ENCODE data around the gene PRDX6. TPM values are rescaled to one million over a fixed set of nuclear protein-coding genes. Genes with fewer than 3 reads are reported as not detected.

PRDX6 gene, protein sequence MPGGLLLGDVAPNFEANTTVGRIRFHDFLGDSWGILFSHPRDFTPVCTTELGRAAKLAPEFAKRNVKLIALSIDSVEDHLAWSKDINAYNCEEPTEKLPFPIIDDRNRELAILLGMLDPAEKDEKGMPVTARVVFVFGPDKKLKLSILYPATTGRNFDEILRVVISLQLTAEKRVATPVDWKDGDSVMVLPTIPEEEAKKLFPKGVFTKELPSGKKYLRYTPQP
- 518 TPM for total RNA-seq
- long read RNA-seq, transcript PRDX6-201 (5 exons, 1,751 nt) = major isoform, 297 of 317 reads
- long read RNA-seq, partial matches to known transcripts = 5 of 317 reads
- long read RNA-seq, other reads (novel, unspliced or antisense) = 14 of 317 reads

DNA sequence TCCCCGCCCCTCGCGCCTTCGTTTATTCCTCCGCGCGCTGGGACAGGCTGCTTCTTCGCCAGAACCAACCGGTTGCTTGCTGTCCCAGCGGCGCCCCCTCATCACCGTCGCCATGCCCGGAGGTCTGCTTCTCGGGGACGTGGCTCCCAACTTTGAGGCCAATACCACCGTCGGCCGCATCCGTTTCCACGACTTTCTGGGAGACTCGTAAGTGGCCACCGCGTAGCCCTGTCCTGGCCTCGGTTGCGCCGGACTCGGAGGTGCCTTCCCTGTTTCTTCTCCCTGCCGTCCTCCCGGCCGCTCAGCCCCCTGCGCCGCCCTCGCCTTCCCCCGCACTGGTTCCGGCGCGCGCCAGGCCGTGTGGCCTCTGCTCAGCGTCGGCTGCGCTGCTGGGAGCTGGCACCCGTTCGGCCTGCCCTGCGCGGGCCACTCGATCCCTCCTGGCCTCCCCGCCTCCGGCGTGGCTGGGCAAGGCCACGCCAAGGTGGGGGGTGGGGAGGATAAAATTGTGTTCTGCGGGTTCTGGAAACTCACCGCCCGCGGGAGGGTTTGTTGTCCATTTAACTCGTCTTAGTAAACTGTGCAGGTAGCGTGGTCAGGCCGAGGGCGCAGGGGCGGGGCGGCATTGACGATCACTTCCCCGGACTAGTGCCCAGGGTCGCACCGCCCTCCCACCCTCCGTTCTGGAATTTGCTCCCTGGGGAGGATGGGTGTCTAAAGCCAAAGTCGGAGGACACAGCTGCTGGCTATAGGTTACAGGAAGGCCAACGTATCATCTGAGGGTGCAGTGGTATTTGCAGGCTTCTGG, at the start of gene PRDX6:
Gene PRDX6 (plus strand): TSS at position 50 of the 808 bp plus-strand sequence. CDS start 63 bp downstream, at position 113.
- DNase-seq (ENCODE audit: missing footprints) (peak; percentile 95), ATAC-seq (peak; percentile 53)
- intact Hi-C loops (cut with DNase I) = loop anchor here (1.0 to 10.0 kb wide), 4 partner anchors 47 to 943 kb away; partner anchors contain the start of genes CENPL, DARS2, KLHL20 and SUCO

DNA sequence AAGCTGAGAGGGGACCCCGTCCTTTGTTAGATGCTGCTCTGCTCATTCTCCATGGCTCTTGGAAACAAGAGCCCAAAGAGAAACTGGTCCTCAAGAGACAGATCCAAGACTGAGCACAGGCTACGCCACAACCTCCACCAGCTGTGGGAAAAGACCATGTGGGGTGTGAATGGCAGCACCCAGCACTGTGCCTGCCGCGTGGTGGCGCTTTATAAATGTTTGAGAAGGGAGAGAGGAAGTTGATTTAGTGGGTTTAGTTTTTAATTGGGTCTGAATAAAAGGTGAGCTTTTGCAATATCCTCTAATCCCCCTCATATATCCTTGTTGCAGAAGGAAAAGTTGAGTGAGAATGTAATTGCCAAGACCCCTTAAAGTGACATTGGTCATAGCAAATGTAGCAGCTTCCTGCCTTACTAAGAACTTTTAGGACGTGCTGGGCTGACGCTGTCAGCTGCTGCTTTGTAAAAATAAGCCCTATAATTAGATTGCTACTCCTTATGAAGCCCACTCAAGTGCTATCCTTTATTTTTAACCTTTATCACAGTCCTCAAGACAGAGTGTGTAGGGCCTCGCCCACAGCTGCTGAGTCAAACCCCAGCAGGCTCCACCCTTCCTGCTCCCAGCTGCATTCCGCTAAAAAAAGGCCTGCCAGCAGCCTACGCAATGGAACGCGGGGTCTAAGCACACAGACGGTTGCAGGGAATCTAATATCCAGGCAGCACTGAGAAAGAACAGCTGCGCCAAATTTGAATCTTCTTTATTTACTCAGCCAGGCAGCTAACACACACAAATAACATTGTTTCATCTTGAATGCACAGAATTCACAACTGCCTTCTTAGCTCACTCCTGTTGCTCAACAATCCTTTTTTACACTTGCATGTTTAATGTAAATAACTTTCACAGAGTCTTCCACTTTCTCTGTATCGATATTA, 47.4 kb upstream of the PRDX6 start:
- intact Hi-C loops (cut with DNase I) = loop anchor here (2.0 to 5.0 kb wide), 4 partner anchors 47 to 348 kb away; partner anchors contain the start of genes KLHL20, PRDX6 and SLC9C2

DNA sequence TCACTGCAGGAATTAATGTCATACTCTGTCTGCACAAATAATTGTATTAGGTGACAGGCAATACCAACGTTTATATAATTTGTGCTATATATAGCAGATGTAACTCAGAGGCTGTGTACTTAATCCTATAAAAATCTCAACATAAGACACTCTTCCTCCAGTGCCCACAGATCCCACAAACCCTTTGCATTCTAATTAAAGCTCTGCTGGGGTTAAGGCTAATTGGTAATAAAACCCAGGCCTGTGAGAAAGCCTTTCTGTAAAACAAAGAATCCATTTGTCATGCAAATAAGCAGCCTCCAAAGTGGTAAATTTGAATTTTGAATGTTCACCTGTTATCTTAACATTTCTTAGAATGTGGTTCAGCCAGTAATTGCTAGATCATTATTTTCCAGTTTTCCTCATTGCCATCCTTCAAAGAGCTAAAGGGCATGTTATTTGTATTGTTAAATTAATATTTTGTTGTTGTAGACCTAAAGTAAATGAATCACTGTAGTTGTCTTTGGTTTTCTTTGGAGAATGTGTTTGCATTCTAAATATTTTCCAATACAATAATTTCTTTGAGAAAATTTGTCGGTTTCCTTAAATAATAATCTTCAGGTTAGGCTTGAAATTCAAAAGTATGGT, 46.3 kb upstream of the PRDX6 start:
- no peak for ATAC-seq
- DNase-seq (ENCODE audit: missing footprints) = no peak
- intact Hi-C loops (cut with DNase I) = loop anchor here (1.0 to 5.0 kb wide), 5 partner anchors 46 to 394 kb away; partner anchors contain the start of genes CENPL, DARS2, KLHL20 and PRDX6

More for the DNA sequence above, 47.4 kb upstream of the PRDX6 start:
- DNase-seq (ENCODE audit: missing footprints) = peak; percentile 92
- peak; percentile 98 for ATAC-seq

DNA sequence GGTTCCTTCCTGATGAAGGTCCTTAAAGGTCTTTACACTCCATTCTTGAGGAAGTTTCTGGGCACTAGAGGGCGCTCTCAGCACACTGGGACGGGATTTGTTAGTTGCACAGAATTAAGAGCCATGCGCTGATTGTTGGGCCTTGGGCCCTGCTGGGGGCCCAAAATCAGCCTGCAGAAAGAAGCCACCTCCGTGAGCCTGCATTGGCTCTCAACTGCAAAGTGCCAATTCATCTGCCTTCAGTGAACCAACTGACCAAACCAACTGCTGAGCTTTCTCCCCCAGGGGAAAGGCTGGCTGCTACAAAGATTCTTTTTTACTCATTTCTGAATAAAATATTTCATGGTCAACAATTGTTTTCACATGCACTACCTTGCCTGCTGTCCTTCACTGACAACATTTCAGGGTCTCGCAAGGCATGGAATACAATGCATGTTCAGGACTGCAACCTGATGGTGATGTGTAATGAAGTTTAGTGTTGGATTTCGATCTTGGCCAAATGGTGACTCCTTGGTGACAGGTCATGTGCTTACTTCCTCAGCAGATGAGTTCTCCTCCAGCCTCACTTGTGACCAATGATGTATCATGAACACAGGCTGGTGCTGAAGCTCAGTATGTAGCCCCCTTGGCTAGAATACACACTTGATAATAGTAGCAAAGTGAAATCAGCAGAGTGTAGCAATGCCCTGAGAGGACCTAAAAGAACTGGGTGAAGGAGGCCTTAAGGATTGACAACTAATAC, 45.7 kb upstream of the PRDX6 start:
- peak; percentile 88 for DNase-seq (ENCODE audit: missing footprints)
- ATAC-seq = peak; percentile 80
- intact Hi-C loops (cut with DNase I) = loop anchor here (1.0 to 5.0 kb wide), 5 partner anchors 45 to 393 kb away; partner anchors contain the start of genes CENPL, DARS2, KLHL20 and PRDX6

DNA sequence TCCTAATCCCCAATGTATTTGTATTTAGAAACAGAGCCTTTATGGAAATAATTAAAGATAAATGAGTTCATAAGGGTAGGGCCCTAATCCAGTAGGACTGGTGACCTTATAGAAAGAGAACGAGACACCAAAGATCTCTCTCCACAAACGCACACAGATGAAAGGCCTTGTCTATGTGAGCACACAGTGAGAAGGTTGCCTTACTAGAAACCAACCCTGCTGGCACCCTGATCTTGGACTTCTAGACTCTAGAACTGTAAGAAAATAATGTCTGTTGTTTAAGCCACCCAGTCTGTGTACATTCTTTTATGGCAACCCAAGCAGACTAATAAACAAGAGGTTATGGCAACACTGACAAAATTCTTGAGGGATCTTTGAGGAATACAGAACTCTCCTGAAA, 44.8 kb upstream of the PRDX6 start:
- intact Hi-C loops (cut with DNase I) = loop anchor here (5.0 kb wide), 1 partner anchor 345 kb away; no protein-coding TSS in a partner anchor
- DNase-seq (ENCODE audit: missing footprints) (no peak), ATAC-seq (no peak)

DNA sequence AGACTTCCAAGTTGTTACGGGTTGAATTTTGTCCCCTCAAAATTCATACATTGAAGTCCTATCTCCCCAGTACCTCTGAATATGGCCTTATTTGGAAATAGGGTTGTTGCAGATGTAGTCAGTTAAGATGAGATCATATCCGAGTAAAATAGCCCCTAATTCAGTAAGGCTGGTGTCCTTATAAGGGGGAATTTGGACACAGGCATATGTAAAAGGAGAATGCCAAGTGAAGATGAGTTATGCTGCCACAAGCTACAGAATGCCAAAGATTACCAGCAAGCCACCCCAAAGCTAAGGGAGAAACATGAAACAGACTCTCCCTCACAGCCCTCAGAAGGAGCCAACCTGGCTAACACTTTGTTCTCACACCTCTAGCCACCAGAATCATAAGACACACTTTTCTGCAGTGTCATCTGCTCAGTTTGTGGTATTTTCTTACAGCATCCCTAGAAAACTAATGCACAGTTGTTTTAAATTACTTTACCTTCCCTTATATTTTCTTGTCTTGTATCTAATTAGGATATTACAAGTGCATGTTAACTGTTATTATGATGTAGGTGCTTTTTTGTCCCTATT, 43.3 kb upstream of the PRDX6 start:
- intact Hi-C loops (cut with DNase I) = loop anchor here (5.0 kb wide), 1 partner anchor 343 kb away; no protein-coding TSS in a partner anchor
- DNase-seq (ENCODE audit: missing footprints) = no peak
- no peak for ATAC-seq

DNA sequence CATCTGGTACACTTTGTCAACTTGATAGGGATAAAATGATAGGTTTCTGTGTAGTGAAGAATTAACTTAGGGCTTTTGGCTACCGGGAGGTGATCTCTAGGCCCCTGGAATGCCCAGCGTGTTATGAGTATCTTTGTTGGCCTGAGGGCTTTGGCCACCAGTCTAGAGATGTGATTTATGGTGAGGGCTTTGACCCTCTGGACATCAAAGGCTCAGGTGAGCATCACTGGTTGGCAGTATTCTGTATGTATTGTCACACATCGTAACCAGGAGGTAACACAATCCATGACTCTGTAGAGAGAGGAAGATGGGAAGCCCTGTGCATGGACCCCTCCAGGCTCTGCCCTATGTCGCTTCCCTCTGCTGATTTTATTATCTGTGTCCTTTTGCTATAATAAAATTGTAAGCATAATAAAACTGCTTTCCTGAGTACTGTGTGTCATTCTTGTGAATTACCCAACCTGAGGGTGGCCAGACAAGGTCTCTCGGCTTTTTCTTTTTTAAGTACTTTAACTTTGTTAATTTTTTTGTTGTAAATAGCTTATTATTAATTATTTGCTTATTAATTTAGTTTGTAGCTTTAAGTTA, 40.2 kb upstream of the PRDX6 start:
- no peak for DNase-seq (ENCODE audit: missing footprints)
- intact Hi-C loops (cut with DNase I) = no loop called here
- ATAC-seq = no peak

DNA sequence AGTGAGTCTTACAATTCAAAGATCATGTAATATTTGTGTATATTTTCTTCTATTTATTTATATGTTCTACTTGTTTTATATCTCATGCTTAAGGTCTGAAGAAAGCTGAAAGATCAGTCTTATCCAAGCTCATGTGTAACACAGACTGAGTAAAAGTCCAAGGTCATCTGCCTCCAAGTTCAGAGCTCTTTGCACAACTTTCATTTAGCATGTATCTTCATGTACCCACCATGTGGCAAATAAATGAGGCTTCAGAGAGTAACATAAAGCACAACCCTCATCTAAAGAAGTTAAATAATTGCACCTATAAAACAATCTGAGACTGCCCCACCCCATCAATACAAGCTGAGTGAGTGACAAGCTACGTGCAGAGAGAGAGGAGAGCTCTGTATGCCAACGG, 38.5 kb upstream of the PRDX6 start:
- ATAC-seq = no peak
- intact Hi-C loops (cut with DNase I) = no loop called here

DNA sequence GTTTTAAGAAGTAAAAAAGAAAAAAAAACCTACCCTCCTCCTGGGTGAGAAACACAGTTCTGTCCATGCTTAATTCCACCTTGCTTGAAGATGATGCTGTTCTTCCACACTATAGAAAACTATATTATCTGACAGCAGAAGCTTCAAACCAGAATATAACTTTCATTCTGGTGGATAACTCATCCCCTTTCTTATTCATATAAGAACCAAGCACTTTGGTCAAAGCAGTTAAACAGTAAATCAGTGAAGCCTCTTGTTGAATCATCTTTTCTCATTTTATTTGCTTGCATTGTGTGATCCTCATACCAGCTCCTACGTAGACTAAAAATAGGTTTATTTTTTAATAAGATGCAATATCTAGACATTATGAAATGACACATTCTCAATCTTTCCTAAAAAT, 36.7 kb upstream of the PRDX6 start:
- intact Hi-C loops (cut with DNase I) = no loop called here
- DNase-seq (ENCODE audit: missing footprints) = no peak
- no peak for ATAC-seq

More for the DNA sequence above, 38.5 kb upstream of the PRDX6 start:
- no peak for DNase-seq (ENCODE audit: missing footprints)

DNA sequence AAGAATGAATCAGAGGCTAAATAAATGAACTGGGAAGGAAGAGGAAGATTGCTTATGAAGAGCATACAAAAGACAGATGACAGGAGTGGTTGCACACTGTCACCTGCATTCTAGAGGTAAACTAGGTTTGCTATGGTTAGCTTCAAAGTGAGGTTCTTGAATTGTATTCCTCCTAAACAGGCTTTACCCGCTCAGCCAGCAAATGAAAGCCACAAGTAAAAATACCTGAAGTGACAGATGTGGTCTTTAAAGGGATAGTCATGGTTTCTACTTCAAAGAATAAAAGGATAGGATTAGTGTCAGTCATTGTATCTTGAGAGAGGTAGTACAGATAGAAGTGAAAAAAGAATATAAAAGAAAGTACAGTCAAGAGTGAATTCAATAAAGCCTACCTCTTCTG, 32.4 kb upstream of the PRDX6 start:
- DNase-seq (ENCODE audit: missing footprints) (no peak), ATAC-seq (no peak)
- intact Hi-C loops (cut with DNase I) = no loop called here

DNA sequence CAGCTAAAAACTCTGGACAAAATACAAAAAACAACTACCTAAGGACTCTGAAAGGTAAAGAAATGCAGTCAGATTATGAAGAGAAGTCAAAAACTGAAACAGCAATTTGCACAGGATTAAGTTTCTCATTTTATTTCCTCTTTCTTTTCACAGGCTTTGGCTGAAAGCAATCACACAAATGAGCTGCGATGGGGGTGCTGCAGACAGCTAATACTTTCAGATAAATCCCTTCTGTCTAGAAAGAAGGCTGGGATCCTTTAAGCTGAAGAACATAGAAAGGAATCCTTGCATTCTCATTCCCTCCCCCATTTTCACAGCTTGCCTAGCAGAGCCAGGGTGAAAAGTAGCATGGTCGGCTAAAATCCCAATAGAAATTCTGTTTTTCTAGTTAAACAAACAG, 32.0 kb upstream of the PRDX6 start:
- ATAC-seq (no peak), DNase-seq (ENCODE audit: missing footprints) (no peak)
- intact Hi-C loops (cut with DNase I) = no loop called here

DNA sequence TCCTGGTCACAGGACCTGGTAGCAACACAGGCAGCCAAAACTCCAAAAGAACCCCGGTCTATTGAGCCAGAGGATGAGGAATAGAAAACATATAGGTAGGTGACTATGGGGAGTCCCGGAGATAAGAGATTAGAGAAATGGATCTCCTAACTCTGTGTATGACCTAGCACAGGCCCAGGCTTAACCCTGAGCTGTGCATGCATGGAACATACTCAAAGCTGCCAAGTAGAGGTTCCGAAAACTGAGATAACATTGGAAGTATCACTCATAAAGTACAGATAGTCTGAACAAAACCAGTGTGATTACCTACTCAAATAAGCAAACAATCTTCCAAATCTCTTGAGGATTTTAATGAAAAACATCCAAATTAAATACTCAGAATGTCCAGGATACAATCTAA, 31.5 kb upstream of the PRDX6 start:
- intact Hi-C loops (cut with DNase I) = no loop called here
- ATAC-seq = peak; percentile 44
- no peak for DNase-seq (ENCODE audit: missing footprints)

DNA sequence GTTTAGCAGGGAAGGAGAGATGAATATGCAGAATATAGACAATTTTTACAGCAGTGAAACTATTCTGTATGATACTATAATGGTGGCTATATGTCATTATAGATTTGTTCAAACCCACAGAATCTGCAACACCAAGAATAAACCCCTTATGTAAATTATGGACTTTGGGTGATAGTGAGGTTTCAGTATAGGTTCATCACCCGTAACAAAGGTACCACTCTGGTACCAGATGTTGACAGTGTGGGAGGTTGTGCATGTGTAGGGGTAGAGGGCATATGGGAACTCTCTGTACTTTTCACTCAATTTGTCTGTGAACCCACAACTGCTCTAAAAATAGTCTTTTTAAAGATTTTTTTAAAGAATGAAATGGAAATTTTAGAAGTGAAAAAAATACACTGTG, 29.9 kb upstream of the PRDX6 start:
- ATAC-seq = no peak
- no peak for DNase-seq (ENCODE audit: missing footprints)
- intact Hi-C loops (cut with DNase I) = no loop called here

DNA sequence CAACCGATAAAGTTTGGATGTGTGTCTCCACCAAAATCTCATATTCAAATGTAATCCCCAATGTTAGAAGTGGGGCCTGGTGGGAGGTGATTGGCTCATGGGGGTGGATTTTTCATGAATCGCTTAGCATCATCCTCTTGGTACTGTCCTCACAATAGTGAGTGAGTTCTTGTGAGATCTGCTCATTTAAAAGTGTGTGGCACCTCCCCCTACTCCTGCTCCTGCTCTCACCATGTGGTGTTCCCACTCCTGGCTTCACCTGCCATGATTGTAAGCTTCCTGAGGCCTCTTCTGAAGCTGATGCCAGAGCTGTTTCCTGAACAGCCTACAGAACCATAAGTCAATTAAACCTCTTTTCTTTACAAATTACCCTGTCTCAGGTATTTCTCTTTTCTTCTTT, 28.2 kb upstream of the PRDX6 start:
- intact Hi-C loops (cut with DNase I) = no loop called here
- no peak for DNase-seq (ENCODE audit: missing footprints)
- ATAC-seq = no peak

DNA sequence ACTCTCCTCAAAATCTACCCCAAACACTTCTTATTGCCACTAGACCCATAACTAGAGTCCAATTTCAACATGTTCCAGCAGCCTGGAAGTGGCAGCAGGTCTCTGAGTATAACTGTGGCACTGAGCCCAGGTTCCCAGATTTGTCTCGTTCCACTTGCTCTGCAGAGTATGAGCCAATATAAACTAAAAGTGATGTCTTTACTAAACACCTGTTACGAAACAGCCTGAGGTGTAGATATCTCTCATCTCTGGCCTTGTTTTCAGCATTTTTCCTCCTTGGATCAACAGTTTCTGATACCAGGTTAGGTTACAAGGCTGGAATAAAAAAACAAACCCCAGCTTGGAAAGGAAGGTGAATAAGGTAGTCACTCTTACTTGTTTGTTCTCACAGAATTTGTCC, 25.2 kb upstream of the PRDX6 start:
- intact Hi-C loops (cut with DNase I) = no loop called here
- no peak for DNase-seq (ENCODE audit: missing footprints)
- peak; percentile 59 for ATAC-seq

DNA sequence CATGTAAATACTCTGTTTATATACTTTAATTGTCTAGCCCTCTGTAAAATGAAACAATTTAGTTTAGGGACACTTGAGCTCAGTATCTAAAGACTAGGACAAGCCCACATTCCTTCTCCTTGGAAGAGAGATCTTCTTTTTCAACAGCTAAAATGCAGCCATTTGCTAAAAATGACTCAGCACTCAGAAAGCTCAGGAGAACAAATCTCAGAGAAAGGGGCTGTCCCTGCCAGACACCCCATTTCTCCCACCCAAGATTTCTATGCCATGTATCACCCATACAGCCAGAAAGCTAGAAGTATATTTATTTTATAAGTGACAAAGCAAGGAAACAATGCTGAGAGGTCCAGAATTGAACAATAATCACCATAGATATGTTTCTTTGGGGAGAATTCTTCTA, 23.2 kb upstream of the PRDX6 start:
- intact Hi-C loops (cut with DNase I) = no loop called here
- ATAC-seq = no peak

More for the DNA sequence above, 23.2 kb upstream of the PRDX6 start:
- no peak for DNase-seq (ENCODE audit: missing footprints)
